MCF 10A (cell line): ENCODE data around the gene TTC23L. TPM values are rescaled to one million over a fixed set of nuclear protein-coding genes. Genes with fewer than 3 reads are reported as not detected.

Source experiments
- BruUV-seq: library from RNA; stranded (reverse); fragments of 400-500 nt; replicated peaks from 2 replicates; lab custom pipeline; 2021; lab: Mats Ljungman, UMichigan
- CTCF ChIA-PET: fragments of 300-600 bp; sonication (Branson Sonifier 250); formaldehyde crosslinking; extraction: SDS; loops from one replicate; lab custom pipeline; 2021; ENCODE audit warnings: antibody characterized with exemption, inconsistent platforms; lab: Yijun Ruan, JAX
- POLR2A ChIA-PET: fragments of 300-600, 350-650 bp; sonication (Branson Sonifier 250); formaldehyde crosslinking; extraction: SDS; loops from one replicate; lab custom pipeline; 2020; ENCODE audit warnings: antibody characterized with exemption, inconsistent platforms; lab: Yijun Ruan, JAX
- DNase-seq: peaks from one replicate; pipeline ENCODE4 v3.0.0-alpha.2; 2018; ENCODE audit not compliant: unreplicated experiment
- H3K27ac Mint-ChIP-seq: one replicate; pipeline ENCODE4 v1.8.0; 2022; ENCODE audit warnings: mild to moderate bottlenecking, low read depth, mixed read lengths; ENCODE audit not compliant: unreplicated experiment
- H3K27me3 Mint-ChIP-seq: one replicate; pipeline ENCODE4 v1.8.0; 2022; ENCODE audit warnings: mixed read lengths; ENCODE audit not compliant: insufficient read depth, unreplicated experiment
- H3K36me3 Mint-ChIP-seq: one replicate; pipeline ENCODE4 v1.8.0; 2022; ENCODE audit warnings: mild to moderate bottlenecking, moderate library complexity, mixed read lengths; ENCODE audit not compliant: insufficient read depth, unreplicated experiment
- H3K4me1 Mint-ChIP-seq: one replicate; pipeline ENCODE4 v1.8.0; 2022; ENCODE audit warnings: mixed read lengths; ENCODE audit not compliant: insufficient read depth, unreplicated experiment
- H3K4me3 Mint-ChIP-seq: one replicate; pipeline ENCODE4 v1.8.0; 2022; ENCODE audit warnings: mild to moderate bottlenecking, moderate library complexity, mixed read lengths; ENCODE audit not compliant: unreplicated experiment
- H3K9me3 Mint-ChIP-seq: one replicate; pipeline ENCODE4 v1.8.0; 2022; ENCODE audit warnings: mixed read lengths; ENCODE audit not compliant: unreplicated experiment
- CTCF ChIP-seq: fragments of 200-600 bp; IDR thresholded peaks from one replicate; pipeline ENCODE4 v1.8.0; 2022; ENCODE audit warnings: antibody characterized with exemption, mild to moderate bottlenecking; ENCODE audit not compliant: unreplicated experiment
- intact Hi-C: fragments of 100-400 bp; cut with micrococcal nuclease; formaldehyde crosslinking; loops from 2 replicates; pipeline ENCODE4 v1.14.1; 2022
- total RNA-seq: library from RNA; stranded (reverse); gene quantifications from 2 replicates; pipeline ENCODE4 v1.2.3, GENCODE V29; 2022

Gene TTC23L
- total RNA-seq, 1 experiment from 2014 or later, result 0.14 TPM

DNA sequence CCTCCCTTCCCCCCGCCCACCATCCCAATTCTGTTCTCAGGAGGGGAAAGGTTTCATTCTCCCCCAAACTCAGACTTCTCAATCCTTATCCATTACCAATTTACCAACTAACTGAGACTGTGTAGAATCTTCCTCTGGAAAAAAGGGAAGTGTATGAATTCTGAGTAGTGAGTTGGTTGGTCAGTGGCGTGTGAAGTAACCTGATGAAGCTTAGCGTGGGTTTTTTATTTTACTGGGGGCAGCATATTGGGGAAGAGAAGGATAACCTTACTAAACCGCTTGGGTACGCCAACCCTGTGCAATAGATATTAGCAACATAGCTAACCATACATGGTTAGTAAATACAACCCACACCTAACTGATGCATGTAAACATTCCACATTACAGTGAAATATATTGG lies 89.3 kb downstream of the TTC23L start:
- H3K36me3 Mint-ChIP-seq, result peaks cover 46% of the 10 kb centered on the region
- H3K27ac Mint-ChIP-seq, result no peak overlapping the region
- CTCF ChIA-PET, result interaction anchor here (0.5 to 0.8 kb wide), 2 partner anchors 11 to 32 kb away, joined by 3 to 4 read pairs; no protein-coding TSS in a partner anchor
- intact Hi-C loops, result loop anchor here (2.0 kb wide), 1 partner anchor 13 kb away; the partner anchor contains the start of genes BRIX1 and RAD1
- POLR2A ChIA-PET, result interaction anchor here (3.8 kb wide), 1 partner anchor 11 kb away, joined by 157 read pairs; the partner anchor contains the start of genes BRIX1 and RAD1
- no peak for TF ChIP-seq CTCF
- H3K4me1 Mint-ChIP-seq, result peaks cover 21% of the 10 kb centered on the region
- BruUV-seq, result no TSS peak
- no peaks in the 10 kb centered on the region for H3K9me3 Mint-ChIP-seq
- H3K27me3 Mint-ChIP-seq, result no peaks in the 10 kb centered on the region
- H3K4me3 Mint-ChIP-seq, result no peak overlapping the region
- DNase-seq, result no peak

DNA sequence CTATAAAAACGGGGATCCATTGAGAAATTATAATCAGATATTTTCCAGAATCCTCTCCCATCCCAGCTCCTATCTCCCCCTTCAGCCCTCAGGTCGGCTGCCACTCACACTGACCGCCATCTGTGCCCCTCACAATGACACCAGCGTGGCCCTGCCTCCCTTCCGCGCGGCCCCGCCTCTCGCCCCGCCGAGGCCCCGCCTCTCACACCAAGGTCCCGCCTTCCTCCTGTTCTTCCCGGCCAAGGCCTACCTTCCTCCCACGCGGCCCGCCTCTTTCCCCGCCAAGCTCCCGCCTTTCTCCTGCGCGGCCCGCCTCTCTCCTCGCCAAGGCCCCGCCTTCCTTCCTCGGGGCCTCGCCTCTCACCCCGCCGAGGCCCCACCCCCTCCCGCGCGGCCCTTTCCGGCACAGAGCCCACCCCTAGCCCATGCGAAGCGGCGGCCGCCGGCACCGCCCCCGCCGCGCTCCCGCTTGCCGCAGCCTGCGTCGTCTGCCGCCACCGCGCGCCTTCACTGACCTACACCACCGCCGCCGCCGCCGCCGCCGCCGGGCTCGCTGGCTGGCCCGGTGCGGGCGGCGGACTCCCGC lies 90.3 kb downstream of the TTC23L start, which contains the start of gene DNAJC21:
DNAJC21 (plus strand) TSS at position 426 of the 586 bp plus-strand sequence. CDS start 261 bp downstream, outside the sequence.
- Mint-ChIP-seq H3K27me3 (no peaks in the 10 kb centered on the region), H3K27ac (peak within 1 kb of the TSS; percentile 98), H3K9me3 (no peaks in the 10 kb centered on the region), H3K36me3 (peaks cover 37% of the 10 kb centered on the region), H3K4me1 (peaks cover 14% of the 10 kb centered on the region), H3K4me3 (peak within 1 kb of the TSS; percentile 99)
- ChIA-PET CTCF (interaction anchor here (0.6 to 1.8 kb wide), 6 partner anchors 12 to 431 kb away, joined by 3 to 13 read pairs (median 4); no protein-coding TSS in a partner anchor), POLR2A (interaction anchor here (0.5 to 3.8 kb wide), 21 partner anchors 10 to 1947 kb away, joined by 3 to 157 read pairs (median 4); partner anchors contain the start of genes AMACR, BRIX1, NIPBL and RAD1)
- TF ChIP-seq CTCF, result no peak
- DNase-seq, result peak; percentile 98
- intact Hi-C loops, result loop anchor here (2.0 kb wide), 1 partner anchor 14 kb away; the partner anchor contains the start of genes BRIX1 and RAD1
- no TSS peak for BruUV-seq

- H3K27me3 Mint-ChIP-seq, result no peaks in the 10 kb centered on the region
- H3K4me1 Mint-ChIP-seq, result peaks cover 13% of the 10 kb centered on the region
- intact Hi-C loops, result loop anchor here (1.0 to 2.0 kb wide), 2 partner anchors 15 to 73 kb away; partner anchors contain the start of genes BRIX1 and RAD1
- H3K4me3 Mint-ChIP-seq, result peak overlapping the region; percentile 99
- ChIA-PET CTCF (interaction anchor here (0.6 to 1.8 kb wide), 6 partner anchors 9 to 432 kb away, joined by 3 to 13 read pairs (median 4); no protein-coding TSS in a partner anchor), POLR2A (interaction anchor here (0.5 to 3.8 kb wide), 24 partner anchors 10 to 1946 kb away, joined by 3 to 157 read pairs (median 4); partner anchors contain the start of genes AMACR, BRIX1, NADK2 and NIPBL)
- no TSS peak for BruUV-seq
- H3K27ac Mint-ChIP-seq, result peak overlapping the region; percentile 98
- DNase-seq, result peak; percentile 83
- H3K36me3 Mint-ChIP-seq, result peaks cover 32% of the 10 kb centered on the region
- no peak for TF ChIP-seq CTCF
- no peaks in the 10 kb centered on the region for H3K9me3 Mint-ChIP-seq
These were observed 90.9 kb downstream of the TTC23L start for GRCh38 chr5:34929720-34930461.
